Measurements from ENCODE around the gene L3HYPDH.

Gene L3HYPDH

GRCh38 chr14:59492384-59492783, 8.2 kb upstream of the L3HYPDH start:
- Histone ChIP-seq H3K79me2 (ENCODE audit: insufficient read depth, low read length) (peaks cover 8% of the 10 kb centered on the region), H3K27ac (ENCODE audit: low read length) (no peak overlapping the region), H2AFZ (ENCODE audit: low read depth, low read length) (no peak overlapping the region), H3K36me3 (ENCODE audit: insufficient read depth, low read length) (peaks cover 81% of the 10 kb centered on the region), H4K20me1 (ENCODE audit: insufficient read depth, low read length) (no peaks in the 10 kb centered on the region), H3K9me3 (ENCODE audit: insufficient read depth, low read length, severe bottlenecking) (no peaks in the 10 kb centered on the region), H3K9ac (ENCODE audit: low read depth, low read length) (no peak overlapping the region), H3K4me1 (ENCODE audit: insufficient read depth, low read length) (no peaks in the 10 kb centered on the region), H3K27me3 (ENCODE audit: insufficient read depth, low read length, poor library complexity) (no peaks in the 10 kb centered on the region), H3K4me3 (ENCODE audit: low read depth in 1 of 2, low read length in 2 of 2) (no peak overlapping the region), H3K4me2 (ENCODE audit: insufficient read depth, low read length) (no peak overlapping the region)
- DNase-seq (no peak), ATAC-seq (ENCODE audit: insufficient read depth, low read depth) (no peak)
- TF ChIP-seq CTCF (IDR thresholded peaks at IDR 0.05; ENCODE audit: borderline replicate concordance, extremely low read depth, low read length, poor library complexity, severe bottlenecking) (no peak), EZH2 (IDR thresholded peaks at IDR 0.05; ENCODE audit: borderline replicate concordance, low read depth, low read length, severe bottlenecking) (no peak)

DNA sequence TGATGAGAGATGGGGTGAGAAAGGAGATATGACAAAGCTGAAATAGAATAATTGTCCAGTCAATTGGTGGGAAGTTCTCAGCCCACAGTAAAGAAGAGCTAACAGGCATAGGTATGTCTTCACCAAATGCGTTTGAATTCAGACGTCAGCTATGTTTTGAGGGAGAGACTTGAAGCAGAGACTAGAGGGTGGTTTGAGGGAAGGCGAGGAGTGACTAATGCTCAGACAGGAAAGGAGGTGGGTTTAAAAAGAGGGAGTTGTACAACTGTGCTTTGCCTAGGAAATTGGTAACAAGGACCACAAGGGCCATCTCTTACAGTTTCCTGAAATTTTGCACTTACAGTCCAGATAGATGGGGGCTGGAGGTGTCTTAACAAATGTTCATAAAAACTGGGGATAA, 6.5 kb upstream of the L3HYPDH start:
- Histone ChIP-seq H3K79me2 (ENCODE audit: insufficient read depth, low read length) (peaks cover 23% of the 10 kb centered on the region), H3K36me3 (ENCODE audit: insufficient read depth, low read length) (peaks cover 69% of the 10 kb centered on the region)
- TF ChIP-seq CTCF (IDR thresholded peaks at IDR 0.05; ENCODE audit: borderline replicate concordance, extremely low read depth, low read length, poor library complexity, severe bottlenecking) (no peak), EZH2 (IDR thresholded peaks at IDR 0.05; ENCODE audit: borderline replicate concordance, low read depth, low read length, severe bottlenecking) (no peak)

DNA sequence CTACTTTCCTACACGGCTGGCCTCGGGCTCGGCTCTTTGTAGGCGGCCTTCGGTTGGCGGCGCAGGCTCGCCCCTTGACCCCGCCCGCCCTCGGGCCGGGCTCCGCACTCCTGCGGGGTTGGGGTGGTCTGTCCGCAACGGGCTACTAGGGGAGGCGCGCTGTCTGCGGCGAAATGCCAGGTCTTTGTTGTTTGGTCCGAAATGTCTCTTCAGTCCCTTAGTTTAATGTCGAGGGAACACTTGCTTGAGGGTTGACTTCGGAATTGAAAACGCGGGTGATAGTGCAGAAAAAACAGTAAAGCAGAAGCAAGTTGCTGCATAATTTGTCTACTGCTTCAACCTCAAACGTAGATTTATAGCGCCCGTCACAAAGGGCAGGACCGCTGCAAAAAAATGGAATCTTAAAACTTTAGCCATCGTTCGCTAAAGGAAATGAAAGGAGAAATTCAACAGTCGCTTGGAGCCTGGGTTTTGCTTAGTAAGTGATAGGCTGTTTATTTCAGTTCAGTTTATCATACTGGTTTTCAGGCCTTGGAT, 499 bp upstream of the L3HYPDH start:
- Histone ChIP-seq H3K4me2 (ENCODE audit: insufficient read depth, low read length) (peak overlapping the region; percentile 89), H3K4me3 (ENCODE audit: low read depth in 1 of 2, low read length in 2 of 2) (peak overlapping the region; percentile 74 to 79), H3K9me3 (ENCODE audit: insufficient read depth, low read length, severe bottlenecking) (no peaks in the 10 kb centered on the region), H4K20me1 (ENCODE audit: insufficient read depth, low read length) (no peaks in the 10 kb centered on the region), H3K9ac (ENCODE audit: low read depth, low read length) (peak overlapping the region; percentile 84), H3K79me2 (ENCODE audit: insufficient read depth, low read length) (peaks cover 44% of the 10 kb centered on the region), H3K36me3 (ENCODE audit: insufficient read depth, low read length) (peaks cover 23% of the 10 kb centered on the region), H3K27ac (ENCODE audit: low read length) (peak overlapping the region; percentile 84), H2AFZ (ENCODE audit: low read depth, low read length) (peak overlapping the region; percentile 85), H3K4me1 (ENCODE audit: insufficient read depth, low read length) (peaks cover 50% of the 10 kb centered on the region), H3K27me3 (ENCODE audit: insufficient read depth, low read length, poor library complexity) (no peaks in the 10 kb centered on the region)
- TF ChIP-seq CTCF (IDR thresholded peaks at IDR 0.05; ENCODE audit: borderline replicate concordance, extremely low read depth, low read length, poor library complexity, severe bottlenecking): peak; percentile 2
- TF ChIP-seq EZH2 (IDR thresholded peaks at IDR 0.05; ENCODE audit: borderline replicate concordance, low read depth, low read length, severe bottlenecking): no peak
- DNase-seq: no peak
- ATAC-seq (ENCODE audit: insufficient read depth, low read depth): peak; percentile 59

More for the DNA sequence above, 6.5 kb upstream of the L3HYPDH start:
- Histone ChIP-seq H4K20me1 (ENCODE audit: insufficient read depth, low read length) (no peaks in the 10 kb centered on the region), H3K9me3 (ENCODE audit: insufficient read depth, low read length, severe bottlenecking) (no peaks in the 10 kb centered on the region), H3K9ac (ENCODE audit: low read depth, low read length) (no peak overlapping the region), H3K4me2 (ENCODE audit: insufficient read depth, low read length) (no peak overlapping the region), H3K4me3 (ENCODE audit: low read depth in 1 of 2, low read length in 2 of 2) (no peak overlapping the region), H2AFZ (ENCODE audit: low read depth, low read length) (no peak overlapping the region), H3K27ac (ENCODE audit: low read length) (no peak overlapping the region), H3K4me1 (ENCODE audit: insufficient read depth, low read length) (peaks cover 12% of the 10 kb centered on the region), H3K27me3 (ENCODE audit: insufficient read depth, low read length, poor library complexity) (no peaks in the 10 kb centered on the region)
- DNase-seq: no peak
- no peak for ATAC-seq (ENCODE audit: insufficient read depth, low read depth)
